H7 (cell line): Measurements from ENCODE around the gene PCSK5. TPM values are rescaled to one million over a fixed set of nuclear protein-coding genes. Genes with fewer than 3 reads are reported as not detected.
A peak's percentile ranks its signal among the peaks of the same experiment; 100 is the strongest.
"Not testable (repeated sequence)": the region's sequence is repeated elsewhere in the genome, so short reads cannot be mapped to it uniquely, and the experiment has no call there.

Experiments used
- DNase-seq: peaks from one replicate; pipeline ENCODE4 v3.0.0; 2012
- H3K27me3 ChIP-seq: 2 replicates; pipeline ENCODE4 v1.6.0; 2011; ENCODE audit warnings: mild to moderate bottlenecking, low read length; ENCODE audit not compliant: control insufficient read depth, insufficient read depth
- H3K36me3 ChIP-seq: replicated peaks from 2 replicates; pipeline ENCODE4 v1.5.1; 2011; ENCODE audit warnings: low read length; ENCODE audit not compliant: control insufficient read depth, insufficient read depth
- H3K4me3 ChIP-seq: 2 replicates; pipeline ENCODE4 v1.5.1; 2011; ENCODE audit warnings: low read depth, mild to moderate bottlenecking, control low read depth, low read length, moderate library complexity; ENCODE audit not compliant: insufficient read depth
- total RNA-seq: library from RNA; depleted of rRNA; stranded (reverse); fragments of >200 nt; shearing (Covaris generic); gene quantifications from 2 replicates; pipeline ENCODE4 v1.2.3, GENCODE V29; 2014; rRNA removed

PCSK5 gene
- 10.1 and 12.6 TPM in 2 replicates for total RNA-seq

DNA sequence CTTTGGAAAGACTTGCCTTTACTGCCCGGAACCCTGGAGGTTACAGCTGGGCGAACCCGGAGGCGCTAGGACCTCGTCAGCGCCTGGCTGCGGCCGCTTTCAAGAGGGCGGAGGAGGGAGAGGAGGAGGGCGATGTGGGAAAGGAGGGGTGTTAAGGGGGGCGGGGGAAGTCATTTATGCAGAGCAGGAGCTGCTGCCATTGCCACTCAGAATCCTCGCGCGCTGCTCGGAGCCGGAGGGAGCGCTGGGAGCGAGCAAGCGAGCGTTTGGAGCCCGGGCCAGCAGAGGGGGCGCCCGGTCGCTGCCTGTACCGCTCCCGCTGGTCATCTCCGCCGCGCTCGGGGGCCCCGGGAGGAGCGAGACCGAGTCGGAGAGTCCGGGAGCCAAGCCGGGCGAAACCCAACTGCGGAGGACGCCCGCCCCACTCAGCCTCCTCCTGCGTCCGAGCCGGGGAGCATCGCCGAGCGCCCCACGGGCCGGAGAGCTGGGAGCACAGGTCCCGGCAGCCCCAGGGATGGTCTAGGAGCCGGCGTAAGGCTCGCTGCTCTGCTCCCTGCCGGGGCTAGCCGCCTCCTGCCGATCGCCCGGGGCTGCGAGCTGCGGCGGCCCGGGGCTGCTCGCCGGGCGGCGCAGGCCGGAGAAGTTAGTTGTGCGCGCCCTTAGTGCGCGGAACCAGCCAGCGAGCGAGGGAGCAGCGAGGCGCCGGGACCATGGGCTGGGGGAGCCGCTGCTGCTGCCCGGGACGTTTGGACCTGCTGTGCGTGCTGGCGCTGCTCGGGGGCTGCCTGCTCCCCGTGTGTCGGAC, at the start of gene PCSK5:
Gene PCSK5 (plus strand): TSS at position 202 of the 805 bp plus-strand sequence. CDS start 509 bp downstream, at position 711.
- Histone ChIP-seq H3K36me3 (no peaks in the 10 kb centered on the region), H3K4me3 (peak within 1 kb of the TSS; percentile 93), H3K27me3 (peaks cover 17% of the 10 kb centered on the region)
- DNase-seq = peak; percentile 92

DNA sequence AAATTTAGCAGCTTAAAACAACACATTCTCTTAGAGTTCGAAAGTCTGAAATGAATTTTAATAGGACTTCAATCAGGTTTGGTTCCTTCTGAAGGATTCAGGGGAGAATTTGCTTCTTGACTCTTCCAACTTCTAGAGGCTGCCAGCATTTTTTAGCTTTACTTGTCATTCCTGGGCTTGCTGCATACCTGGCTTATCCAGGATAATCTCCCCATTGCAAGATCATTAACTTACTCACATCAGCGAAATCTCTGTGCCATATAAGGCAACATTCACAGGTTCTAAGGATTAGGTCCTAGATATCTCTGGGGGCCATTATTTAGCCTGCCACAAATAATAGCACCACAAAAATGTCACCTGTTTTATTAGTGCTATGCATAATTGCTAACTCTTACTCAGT, 46.2 kb upstream of the PCSK5 start:
- DNase-seq = no peak

DNA sequence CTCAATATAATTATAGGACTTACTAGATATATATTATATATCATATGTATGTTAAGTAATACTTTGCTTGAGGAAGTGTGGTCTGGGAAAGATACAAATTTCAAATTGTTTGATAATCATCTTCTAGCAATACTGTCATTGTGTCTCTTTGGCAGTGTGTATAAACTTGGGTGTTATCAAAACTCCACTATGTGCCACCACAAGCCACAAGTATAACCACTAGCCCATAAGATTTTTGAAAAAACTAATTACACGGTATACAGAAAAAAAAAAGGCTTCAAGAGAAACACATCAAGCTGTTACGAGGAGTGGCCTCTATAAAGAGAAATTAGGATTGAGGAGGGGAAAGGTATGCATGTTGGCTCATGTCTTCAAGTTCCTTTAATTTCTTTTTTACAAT, 44.7 kb upstream of the PCSK5 start:
- no peak overlapping the region for H3K4me3 ChIP-seq
- no peaks in the 10 kb centered on the region for H3K27me3 ChIP-seq
- no peaks in the 10 kb centered on the region for H3K36me3 ChIP-seq
- no peak for DNase-seq

More for the DNA sequence above, 46.2 kb upstream of the PCSK5 start:
- Histone ChIP-seq H3K36me3 (no peaks in the 10 kb centered on the region), H3K4me3 (no peak overlapping the region), H3K27me3 (no peaks in the 10 kb centered on the region)

DNA sequence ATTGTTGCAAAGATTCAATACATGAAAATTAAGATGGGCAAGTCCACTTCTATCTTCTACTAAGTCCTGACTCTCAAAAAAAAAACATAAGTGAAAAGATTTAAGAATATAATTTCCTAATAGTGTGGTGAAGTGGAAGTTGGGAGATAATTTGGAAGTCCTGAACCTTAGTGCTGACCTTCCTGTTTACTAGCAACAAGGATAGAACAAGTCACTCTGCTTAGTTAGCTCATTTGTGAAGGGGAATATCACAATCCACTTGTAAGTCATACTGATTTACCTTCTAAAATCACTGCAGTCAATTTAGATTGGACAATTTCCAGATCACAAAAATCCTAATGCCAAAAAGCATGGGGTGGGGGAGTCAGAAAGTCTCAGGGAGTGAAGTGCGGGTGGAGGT, 43.4 kb upstream of the PCSK5 start:
- no peaks in the 10 kb centered on the region for H3K27me3 ChIP-seq
- no peaks in the 10 kb centered on the region for H3K36me3 ChIP-seq
- DNase-seq = no peak
- no peak overlapping the region for H3K4me3 ChIP-seq

DNA sequence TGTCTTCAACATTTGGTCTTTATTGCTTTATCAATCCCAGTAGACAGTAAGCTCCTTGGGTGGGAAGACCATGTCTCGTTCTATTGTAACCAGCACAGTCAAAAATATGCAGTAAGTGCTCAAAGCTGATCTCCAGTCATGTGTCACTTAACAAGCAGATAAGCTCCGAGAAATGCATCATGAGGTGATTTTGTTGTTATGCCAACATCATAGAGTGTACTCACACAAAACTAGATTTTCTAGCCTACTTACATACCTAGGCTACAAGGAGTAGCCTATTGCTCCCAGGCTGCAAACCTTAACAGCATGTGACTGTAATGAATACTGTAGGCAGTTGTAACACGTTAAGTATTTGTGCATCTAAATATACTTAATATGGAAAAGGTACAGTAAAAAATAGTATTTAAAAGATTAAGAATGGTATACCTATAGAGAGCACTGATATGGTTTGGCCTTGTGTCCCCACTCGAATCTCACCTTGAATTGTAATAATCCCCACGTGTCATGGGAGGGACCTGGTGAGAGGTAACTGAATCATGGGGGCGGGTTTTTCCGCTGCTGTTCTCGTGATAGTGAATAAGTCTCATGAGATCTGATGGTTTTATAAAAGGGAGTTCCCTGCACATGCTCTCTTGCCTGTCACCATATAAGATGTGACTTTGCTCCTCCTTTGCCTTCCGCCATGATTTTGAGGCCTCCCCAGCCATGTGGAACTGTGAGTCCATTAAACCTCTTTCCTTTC, 39.8 kb upstream of the PCSK5 start:
- Histone ChIP-seq H3K27me3 (no peaks in the 10 kb centered on the region), H3K4me3 (no peak overlapping the region), H3K36me3 (no peaks in the 10 kb centered on the region)
- DNase-seq = no peak

DNA sequence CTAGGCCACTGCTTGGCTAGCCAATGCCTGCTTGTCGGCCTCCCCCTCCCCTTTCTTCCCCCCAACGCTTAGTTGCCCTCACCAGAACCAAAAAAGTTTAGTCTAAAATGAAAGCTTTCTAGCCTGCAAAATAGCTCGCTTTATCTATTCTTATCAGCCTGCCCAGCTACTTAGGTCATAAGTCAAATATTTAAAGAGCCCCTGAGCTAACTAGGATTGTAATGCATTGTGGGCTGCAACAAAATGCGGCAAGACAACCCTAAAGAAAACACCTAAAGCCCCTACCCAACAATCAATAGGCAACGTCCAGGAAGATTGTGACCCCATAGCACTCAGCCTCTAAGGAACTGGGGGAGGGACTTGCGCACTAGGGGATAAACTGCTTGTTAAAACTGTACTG, 38.6 kb upstream of the PCSK5 start:
- DNase-seq = no peak
- Histone ChIP-seq H3K36me3 (no peaks in the 10 kb centered on the region), H3K4me3 (no peak overlapping the region), H3K27me3 (no peaks in the 10 kb centered on the region)

DNA sequence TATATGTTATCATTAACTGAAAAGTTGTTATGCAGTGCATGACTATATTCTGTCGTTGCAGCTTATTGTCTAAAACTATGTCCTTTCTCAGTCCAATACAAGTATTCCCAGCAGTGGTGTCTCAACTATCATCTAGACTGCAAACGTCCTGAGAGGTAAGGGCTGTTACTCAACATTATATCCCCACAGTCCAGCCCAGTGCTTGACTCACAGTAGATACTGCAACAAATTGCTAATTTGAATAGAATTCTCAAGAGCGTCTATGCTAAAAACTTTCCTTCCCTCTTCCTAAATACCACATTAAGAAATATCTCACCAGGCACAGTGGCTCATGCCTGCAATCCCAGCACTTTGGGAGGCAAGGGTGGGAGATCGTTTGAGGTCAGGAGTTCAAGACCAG, 37.7 kb upstream of the PCSK5 start:
- Histone ChIP-seq H3K4me3 (no peak overlapping the region), H3K27me3 (no peaks in the 10 kb centered on the region), H3K36me3 (no peaks in the 10 kb centered on the region)
- DNase-seq = no peak

DNA sequence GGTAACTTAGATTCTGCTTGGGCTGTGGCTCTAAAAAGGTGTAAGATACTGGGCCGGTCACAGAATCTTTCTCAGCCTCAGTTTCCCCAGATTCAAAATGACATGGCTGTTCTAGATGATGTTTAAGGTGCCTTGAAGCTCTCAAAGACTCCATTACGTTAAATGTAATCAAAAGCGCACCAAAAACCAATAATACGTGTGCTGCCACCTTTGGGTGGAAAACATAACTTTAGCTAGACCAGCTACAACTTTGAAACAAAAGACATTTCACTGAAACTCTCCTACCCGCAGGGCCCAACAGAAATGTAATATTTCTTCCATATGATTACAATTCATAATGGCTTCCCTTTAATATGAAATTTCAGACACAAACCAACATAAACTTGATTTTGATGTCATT, 35.0 kb upstream of the PCSK5 start:
- peak; percentile 30 for DNase-seq
- H3K36me3 ChIP-seq = no peaks in the 10 kb centered on the region
- H3K27me3 ChIP-seq = no peaks in the 10 kb centered on the region
- no peak overlapping the region for H3K4me3 ChIP-seq

DNA sequence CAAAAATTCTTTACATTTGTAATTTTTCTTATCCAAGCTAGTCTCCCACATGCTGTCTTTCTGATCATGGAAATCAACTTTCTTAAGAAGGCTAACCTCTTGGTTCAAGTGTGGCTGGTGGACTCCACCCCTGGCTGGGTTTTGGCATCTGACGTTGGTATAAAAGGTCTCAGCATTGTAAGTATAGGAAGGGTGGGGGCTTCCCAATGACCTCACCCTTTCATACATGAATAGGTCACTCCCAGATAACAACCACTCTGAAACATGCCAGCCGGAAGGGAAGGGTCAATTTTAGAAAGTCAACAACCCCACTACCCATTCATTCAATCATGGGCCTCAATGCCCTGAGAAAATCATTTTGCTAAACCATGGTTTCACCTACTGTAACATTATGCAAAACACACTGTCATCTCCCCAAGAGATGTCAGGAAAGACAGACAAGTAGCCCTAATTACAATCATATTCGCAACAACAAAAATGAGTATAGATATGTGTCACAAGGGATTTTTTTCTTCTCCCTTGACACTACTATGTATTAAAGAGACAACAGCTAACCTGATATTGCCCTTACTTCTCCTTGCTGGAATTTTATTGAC, 31.9 kb upstream of the PCSK5 start:
- H3K36me3 ChIP-seq = no peaks in the 10 kb centered on the region
- DNase-seq = no peak
- H3K27me3 ChIP-seq = no peaks in the 10 kb centered on the region
- no peak overlapping the region for H3K4me3 ChIP-seq

DNA sequence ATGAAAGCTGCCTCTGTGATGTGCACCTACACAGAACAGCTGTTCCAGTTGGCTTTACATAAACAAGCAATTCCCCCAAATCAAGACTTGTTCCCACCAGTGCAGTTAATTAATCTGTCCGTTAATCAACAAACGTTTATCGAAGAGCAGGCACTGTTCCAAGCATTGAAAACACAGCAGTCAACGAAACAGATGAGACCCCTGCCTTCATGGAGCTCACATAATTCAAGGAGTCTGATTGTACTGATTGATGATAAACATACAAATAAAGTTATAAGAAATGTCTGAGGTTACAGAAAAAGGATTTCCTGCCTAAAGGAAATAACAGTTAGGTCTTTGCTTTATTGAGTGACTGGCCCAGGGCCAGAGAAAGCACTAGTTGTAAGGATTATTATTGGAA, 26.2 kb upstream of the PCSK5 start:
- DNase-seq = no peak
- Histone ChIP-seq H3K27me3 (no peaks in the 10 kb centered on the region), H3K36me3 (no peaks in the 10 kb centered on the region), H3K4me3 (no peak overlapping the region)

DNA sequence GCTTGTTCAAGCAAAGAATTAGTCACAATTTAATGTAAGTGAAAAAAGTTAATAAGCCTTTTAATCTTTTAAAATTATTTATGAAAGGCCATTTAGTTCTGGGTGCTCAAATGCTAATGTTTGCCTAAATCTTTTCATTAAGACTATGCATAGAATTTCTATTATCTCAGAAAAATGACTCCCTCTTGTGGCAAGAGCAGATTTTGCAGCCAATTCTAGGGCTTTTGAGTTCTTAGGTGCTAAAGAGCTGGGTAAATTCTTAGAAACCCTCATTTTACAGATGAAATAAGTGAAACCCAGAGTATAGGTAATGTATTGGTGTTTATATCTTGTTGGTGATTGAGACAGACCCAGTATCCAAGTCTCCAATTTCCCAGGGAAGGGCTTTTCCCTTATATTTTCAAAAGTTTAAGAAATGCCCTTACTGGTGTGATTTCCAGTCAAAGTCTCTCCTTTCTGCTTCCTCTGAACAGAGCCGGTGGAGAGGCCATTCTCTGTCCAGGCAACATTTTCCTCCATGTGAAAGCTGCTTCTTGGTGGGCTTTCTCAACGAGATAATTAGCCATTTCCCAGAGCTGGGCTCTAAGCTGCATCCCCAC, 24.1 kb upstream of the PCSK5 start:
- Histone ChIP-seq H3K36me3 (no peaks in the 10 kb centered on the region), H3K27me3 (no peaks in the 10 kb centered on the region), H3K4me3 (no peak overlapping the region)
- peak; percentile 24 for DNase-seq

DNA sequence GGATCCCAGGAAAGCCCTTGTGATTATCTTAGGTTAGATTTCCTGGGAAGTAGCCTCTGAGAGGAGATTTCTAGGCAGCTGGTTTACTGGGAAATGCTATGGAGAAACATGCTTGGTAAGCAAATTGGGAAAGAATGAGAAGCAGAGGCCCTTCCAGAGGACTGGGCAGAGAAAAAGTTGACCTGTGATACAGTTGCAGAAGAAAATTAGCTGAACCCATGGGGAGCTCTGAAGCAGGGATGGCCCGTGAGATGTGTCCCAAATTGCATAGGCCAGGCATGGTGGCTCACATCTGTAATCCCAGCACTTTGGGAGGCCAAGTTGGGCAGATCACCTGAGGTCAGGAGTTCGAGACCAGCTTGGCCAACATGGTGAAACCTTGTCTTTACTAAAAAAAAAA, 21.9 kb upstream of the PCSK5 start:
- H3K36me3 ChIP-seq, H3K27me3 ChIP-seq, DNase-seq, H3K4me3 ChIP-seq: not testable (repeated sequence)

DNA sequence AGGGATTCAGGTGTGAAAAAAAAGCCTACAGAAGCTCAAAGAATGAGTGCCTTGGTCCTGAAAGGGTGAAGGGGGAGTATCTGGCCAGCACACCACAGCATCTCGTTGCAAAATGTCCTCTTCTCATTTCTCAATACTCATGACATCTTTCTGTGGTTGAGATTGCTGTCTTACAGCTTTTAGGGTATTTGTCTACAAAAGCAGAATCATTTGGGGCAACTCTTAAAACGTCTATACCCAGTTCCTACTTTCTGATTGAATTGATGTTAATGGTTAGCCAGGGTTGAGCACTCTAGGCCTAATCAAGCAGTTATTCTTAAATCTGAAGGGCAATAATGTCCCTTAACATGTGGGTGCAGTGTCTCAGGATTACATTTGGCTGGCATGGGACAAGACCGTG, 21.2 kb upstream of the PCSK5 start:
- Histone ChIP-seq H3K4me3 (no peak overlapping the region), H3K27me3 (no peaks in the 10 kb centered on the region), H3K36me3 (no peaks in the 10 kb centered on the region)
- DNase-seq = no peak

DNA sequence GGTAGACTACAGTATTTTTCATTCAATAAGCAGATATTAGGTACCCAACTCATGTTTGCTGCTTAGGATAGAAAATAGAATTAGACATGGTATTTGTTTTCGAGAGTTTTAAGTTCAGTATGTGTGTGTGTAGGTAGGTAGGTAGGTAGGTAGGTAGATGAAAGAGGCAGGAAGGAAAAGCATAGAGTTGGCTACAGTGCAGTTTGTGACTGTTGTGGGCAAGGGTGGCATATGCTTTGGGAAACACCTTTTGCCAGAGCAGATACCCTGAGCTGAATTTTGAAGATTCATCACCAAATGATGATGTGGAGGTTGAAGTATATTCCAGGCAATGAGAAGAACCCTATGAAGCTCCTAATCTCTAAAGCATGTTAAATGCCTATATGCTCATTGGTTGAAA, 20.0 kb upstream of the PCSK5 start:
- Histone ChIP-seq H3K36me3 (no peaks in the 10 kb centered on the region), H3K27me3 (no peaks in the 10 kb centered on the region), H3K4me3 (no peak overlapping the region)
- no peak for DNase-seq
